Keratinocyte (primary cell): ENCODE measurements around the gene NOB1. TPM values are rescaled to one million over a fixed set of nuclear protein-coding genes. Genes with fewer than 3 reads are reported as not detected.

Experiments
- DNase-seq: peaks from one replicate; pipeline ENCODE4 v3.0.0-alpha.2; 2011; ENCODE audit warnings: low read depth, missing footprints, low spot score
- FAIRE-seq: peaks from 2 replicates; lab custom pipeline; 2011; peaks lifted over from hg19 to GRCh38; lab: Jason Lieb, UNC
- H2AFZ ChIP-seq: 2 replicates; pipeline ENCODE4 v1.6.0; 2012; ENCODE audit warnings: low read length, control low read depth, inconsistent platforms; ENCODE audit not compliant: control insufficient read depth
- H3K27ac ChIP-seq: 2 replicates; pipeline ENCODE4 v1.5.1; 2011; ENCODE audit warnings: low read length; ENCODE audit not compliant: control insufficient read depth, insufficient read depth
- H3K27me3 ChIP-seq: 3 replicates; pipeline ENCODE4 v1.6.0; 2011; ENCODE audit warnings: low read length; ENCODE audit not compliant: control insufficient read depth, insufficient read depth; ENCODE audit errors: extremely low read depth
- H3K36me3 ChIP-seq, 2 experiments: 2 replicates in 1 of 2; 3 replicates in 1 of 2; pipeline ENCODE4 v1.5.1; 2011; ENCODE audit warnings: low read length in 2 of 2, mild to moderate bottlenecking in 1 of 2; ENCODE audit not compliant: control insufficient read depth in 2 of 2, insufficient read depth in 2 of 2; ENCODE audit errors: extremely low read depth in 1 of 2
- H3K4me1 ChIP-seq: 3 replicates; pipeline ENCODE4 v1.5.1; 2011; ENCODE audit warnings: low read length; ENCODE audit not compliant: control insufficient read depth, insufficient read depth; ENCODE audit errors: extremely low read depth
- H3K4me2 ChIP-seq: 3 replicates; pipeline ENCODE4 v1.6.0; 2011; ENCODE audit warnings: low read depth, low read length; ENCODE audit not compliant: control insufficient read depth, insufficient read depth; ENCODE audit errors: extremely low read depth
- H3K4me3 ChIP-seq, 3 experiments: fragments of 200-600 bp in 1 of 3; sonication (generic) in 1 of 3; 2 replicates in 2 of 3; 3 replicates in 1 of 3; pipeline ENCODE4 v1.5.1; 2011 to 2016; ENCODE audit warnings: low read length in 3 of 3, mild to moderate bottlenecking in 3 of 3, control low read depth in 2 of 3, inconsistent platforms in 1 of 3, low read depth in 1 of 3, mixed read lengths in 1 of 3, mixed run types in 1 of 3, moderate library complexity in 1 of 3; ENCODE audit not compliant: control insufficient read depth in 2 of 3, insufficient read depth in 2 of 3; ENCODE audit errors: extremely low read depth in 1 of 3
- H3K79me2 ChIP-seq: 2 replicates; pipeline ENCODE4 v1.6.0; 2012; ENCODE audit warnings: low read length; ENCODE audit not compliant: control insufficient read depth, insufficient read depth
- H3K9ac ChIP-seq: 3 replicates; pipeline ENCODE4 v1.6.0; 2011; ENCODE audit warnings: low read length; ENCODE audit not compliant: control insufficient read depth, insufficient read depth; ENCODE audit errors: extremely low read depth
- H3K9me1 ChIP-seq: 3 replicates; pipeline ENCODE4 v1.6.0; 2011; ENCODE audit warnings: low read length; ENCODE audit not compliant: control insufficient read depth, insufficient read depth; ENCODE audit errors: extremely low read depth
- H3K9me3 ChIP-seq: 2 replicates; pipeline ENCODE4 v1.5.1; 2012; ENCODE audit warnings: low read depth, low read length; ENCODE audit not compliant: control insufficient read depth
- H4K20me1 ChIP-seq: 3 replicates; pipeline ENCODE4 v1.6.0; 2011; ENCODE audit warnings: low read length; ENCODE audit not compliant: control insufficient read depth, insufficient read depth; ENCODE audit errors: extremely low read depth
- EZH2 ChIP-seq: IDR thresholded peaks from one replicate; pipeline ENCODE4 v1.6.1; 2012; ENCODE audit warnings: inconsistent platforms, mild to moderate bottlenecking, low read length, moderate library complexity
- dilution Hi-C: fragments of 300-500 bp; cut with MboI; formaldehyde crosslinking; loops from one replicate; pipeline ENCODE4 v1.7.0; 2020; ENCODE audit warnings: low sequenced_read_pairs; ENCODE audit not compliant: extremely low pct_ligation_motif_present
- polyA plus RNA-seq, 5 experiments: library from polyadenylated mRNA; depleted of rRNA in 3 of 5; stranded (reverse) in 3 of 5; stranded (forward) in 1 of 5; unstranded in 1 of 5; fragments of >200 nt; gene quantifications; 1 replicate in 1 of 5; 2 replicates in 3 of 5; 3 replicates in 1 of 5; pipeline versions ENCODE4 v1.2.1 to v1.2.3, GENCODE V29; 2011 to 2012; ENCODE audit warnings: missing spikeins in 2 of 5, low read depth in 1 of 5, low replicate concordance in 1 of 5
- TF ChIP-seq, protein P1 (sequence below), 3 experiments: IDR thresholded peaks in 1 of 3; conservative IDR thresholded peaks in 1 of 3; optimal IDR thresholded peaks in 1 of 3; 2 replicates in 2 of 3; 3 replicates in 1 of 3; pipeline versions ENCODE3 to v1.5.1; 2011; ENCODE audit warnings: low read length in 3 of 3, mild to moderate bottlenecking in 3 of 3, moderate library complexity in 2 of 3, control low read depth in 1 of 3, inconsistent platforms in 1 of 3; ENCODE audit not compliant: insufficient read depth in 2 of 3; ENCODE audit errors: extremely low read depth in 1 of 3

The NOB1 gene
- polyA plus RNA-seq, 1 donor (not counting 4 experiments of a cell fraction or from before 2014, with no cell fraction given) = 63.0 TPM

DNA sequence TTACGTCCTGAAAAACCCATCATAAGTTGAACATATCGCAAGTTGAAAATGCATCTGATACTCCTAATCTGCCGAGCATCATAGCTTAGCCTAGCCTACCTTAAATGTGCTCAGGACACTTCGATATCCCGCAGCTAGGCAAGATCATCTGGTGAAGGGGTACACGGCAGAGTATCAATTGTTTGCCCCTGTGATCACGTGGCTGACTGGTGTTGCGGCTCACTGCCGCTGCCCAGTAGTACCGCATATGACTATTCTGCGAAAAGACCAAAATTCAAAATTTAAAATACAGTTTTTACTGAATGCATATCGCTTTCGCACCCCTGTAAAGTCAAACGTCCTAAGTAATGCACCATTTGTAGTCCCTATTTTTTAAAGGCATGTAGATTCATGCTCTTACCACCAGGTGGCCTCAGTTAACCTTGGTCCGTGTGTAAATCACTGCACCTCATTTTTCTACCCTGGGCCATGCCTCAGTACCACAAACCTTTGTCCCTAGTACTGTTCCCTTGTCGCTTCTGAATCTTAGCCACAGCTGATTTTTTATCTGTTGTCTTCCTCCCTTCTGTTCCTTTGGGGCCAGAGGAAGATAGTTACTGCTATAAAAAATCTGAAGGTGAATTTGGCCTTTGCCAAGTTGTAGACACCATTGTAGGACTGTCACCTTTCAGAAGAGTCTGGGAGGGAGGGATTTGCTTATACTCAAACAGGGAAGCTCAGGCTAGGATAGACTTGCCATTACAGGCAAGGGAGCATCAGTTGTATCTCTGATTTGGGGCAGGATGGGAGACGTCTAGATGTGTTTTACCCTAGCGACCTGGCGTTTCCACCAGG, 41.8 kb upstream of the NOB1 start:
- Histone ChIP-seq H3K27me3 (no peaks in the 10 kb centered on the region), H3K4me3 (no peak overlapping the region), H3K36me3 (peaks cover 6 to 9% of the 10 kb centered on the region in 2 experiments), H3K9ac (no peak overlapping the region), H3K27ac (no peak overlapping the region), H3K4me1 (no peaks in the 10 kb centered on the region), H3K9me3 (no peaks in the 10 kb centered on the region), H3K9me1 (no peaks in the 10 kb centered on the region), H3K79me2 (no peaks in the 10 kb centered on the region), H3K4me2 (peak overlapping the region; percentile 32), H2AFZ (peak overlapping the region; percentile 32), H4K20me1 (no peaks in the 10 kb centered on the region)
- peak; percentile 9 for DNase-seq
- TF ChIP-seq, protein P1, sequence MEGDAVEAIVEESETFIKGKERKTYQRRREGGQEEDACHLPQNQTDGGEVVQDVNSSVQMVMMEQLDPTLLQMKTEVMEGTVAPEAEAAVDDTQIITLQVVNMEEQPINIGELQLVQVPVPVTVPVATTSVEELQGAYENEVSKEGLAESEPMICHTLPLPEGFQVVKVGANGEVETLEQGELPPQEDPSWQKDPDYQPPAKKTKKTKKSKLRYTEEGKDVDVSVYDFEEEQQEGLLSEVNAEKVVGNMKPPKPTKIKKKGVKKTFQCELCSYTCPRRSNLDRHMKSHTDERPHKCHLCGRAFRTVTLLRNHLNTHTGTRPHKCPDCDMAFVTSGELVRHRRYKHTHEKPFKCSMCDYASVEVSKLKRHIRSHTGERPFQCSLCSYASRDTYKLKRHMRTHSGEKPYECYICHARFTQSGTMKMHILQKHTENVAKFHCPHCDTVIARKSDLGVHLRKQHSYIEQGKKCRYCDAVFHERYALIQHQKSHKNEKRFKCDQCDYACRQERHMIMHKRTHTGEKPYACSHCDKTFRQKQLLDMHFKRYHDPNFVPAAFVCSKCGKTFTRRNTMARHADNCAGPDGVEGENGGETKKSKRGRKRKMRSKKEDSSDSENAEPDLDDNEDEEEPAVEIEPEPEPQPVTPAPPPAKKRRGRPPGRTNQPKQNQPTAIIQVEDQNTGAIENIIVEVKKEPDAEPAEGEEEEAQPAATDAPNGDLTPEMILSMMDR (optimal IDR thresholded peaks at IDR 0.05 in 1 of 3, IDR thresholded peaks at IDR 0.05 in 1 of 3, conservative IDR thresholded peaks at IDR 0.05 in 1 of 3; ENCODE audit: extremely low read depth in 1 of 3, insufficient read depth in 2 of 3, low read length in 3 of 3) = peak; percentile 79 to 90 (median 81)
- TF ChIP-seq EZH2 = no peak
- dilution Hi-C loops = no loop called here
- FAIRE-seq = peak; percentile 48

DNA sequence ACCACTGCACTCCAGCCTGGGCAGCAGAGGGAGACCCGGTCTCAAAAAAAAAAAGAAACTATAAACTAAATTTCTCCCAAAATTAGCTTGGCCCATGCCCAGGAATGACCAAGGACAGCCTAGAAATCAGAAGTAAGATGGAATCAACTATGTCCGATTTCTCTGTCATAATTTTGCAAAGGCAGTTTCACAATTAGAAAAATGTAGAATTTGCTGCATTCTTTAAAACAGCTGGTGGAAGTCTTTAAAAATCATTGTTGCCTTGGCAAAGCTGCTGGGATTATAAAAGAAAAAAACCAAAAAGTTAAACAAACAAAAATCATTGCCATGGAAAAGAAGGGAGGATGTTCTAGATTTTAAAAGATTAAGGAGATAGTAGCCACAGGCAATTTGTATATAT, 39.8 kb upstream of the NOB1 start:
- FAIRE-seq (no peak), DNase-seq (no peak)
- Histone ChIP-seq H3K27ac (no peak overlapping the region), H3K79me2 (no peaks in the 10 kb centered on the region), H3K36me3 (peaks cover 5 to 6% of the 10 kb centered on the region in 2 experiments), H3K27me3 (no peaks in the 10 kb centered on the region), H2AFZ (no peak overlapping the region), H3K9ac (no peak overlapping the region), H3K4me2 (no peak overlapping the region), H3K9me3 (no peaks in the 10 kb centered on the region), H3K9me1 (no peaks in the 10 kb centered on the region), H3K4me3 (no peak overlapping the region), H3K4me1 (no peaks in the 10 kb centered on the region), H4K20me1 (no peaks in the 10 kb centered on the region)
- TF ChIP-seq EZH2 = no peak
- dilution Hi-C loops = no loop called here
